C1 segment of cervical spinal cord (tissue), 14 donors: ENCODE measurements around the gene SUPT3H.

Source experiments
- DNase-seq, 14 donors: peaks; one replicate each; lab custom pipeline; 2025; lab: John Stamatoyannopoulos, UW

SUPT3H gene

DNA sequence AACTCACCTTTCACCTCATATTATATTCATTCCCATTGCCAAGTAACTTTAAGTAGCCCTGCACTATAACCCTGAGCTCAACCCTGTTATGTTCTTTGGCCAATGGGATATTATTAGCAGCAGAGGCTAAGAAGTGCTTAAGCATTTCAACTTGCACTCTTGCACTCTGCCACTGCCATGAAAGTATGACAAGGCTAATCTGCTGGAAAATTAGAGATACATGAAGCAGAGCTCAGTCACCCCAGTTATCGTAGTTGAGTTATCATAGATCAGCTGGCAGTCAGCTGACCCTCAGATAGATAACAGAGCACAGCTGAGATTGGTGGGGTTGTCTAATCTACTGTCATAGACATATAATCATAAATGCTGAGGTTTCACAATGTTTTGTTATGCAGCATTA, 259.0 kb downstream of the SUPT3H start:
- no peak for DNase-seq

DNA sequence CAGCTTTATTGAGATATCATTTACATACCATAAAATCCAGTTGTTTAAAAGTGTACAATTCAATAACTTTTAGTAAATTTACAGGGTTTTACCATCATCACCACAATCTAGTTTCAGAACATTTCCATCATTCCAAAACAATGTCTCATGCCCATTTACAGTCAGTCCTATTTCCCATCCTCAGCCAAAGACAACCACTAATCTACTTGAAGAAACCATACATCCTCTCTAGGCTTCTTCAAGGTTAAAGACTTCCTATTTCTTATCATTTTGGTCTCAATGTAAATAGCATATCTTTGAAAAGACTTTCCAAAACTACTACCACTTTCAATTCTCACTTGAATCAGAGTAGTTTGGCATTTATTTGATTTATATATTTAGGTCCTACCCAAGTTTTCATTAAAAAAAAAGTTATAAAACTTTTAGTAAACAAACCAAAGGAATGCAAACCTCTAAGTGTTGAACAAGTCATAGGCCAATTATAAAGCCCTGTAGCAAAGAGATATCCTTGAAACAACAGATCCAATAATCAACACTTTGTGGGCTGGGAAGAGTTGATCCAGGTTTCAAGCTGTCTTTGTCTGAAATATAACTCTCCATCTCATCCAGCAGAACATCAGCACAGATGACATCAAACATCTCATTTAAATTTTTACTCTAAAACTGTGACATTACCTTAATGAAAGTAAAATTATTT, 260.9 kb downstream of the SUPT3H start:
- no peak for DNase-seq

DNA sequence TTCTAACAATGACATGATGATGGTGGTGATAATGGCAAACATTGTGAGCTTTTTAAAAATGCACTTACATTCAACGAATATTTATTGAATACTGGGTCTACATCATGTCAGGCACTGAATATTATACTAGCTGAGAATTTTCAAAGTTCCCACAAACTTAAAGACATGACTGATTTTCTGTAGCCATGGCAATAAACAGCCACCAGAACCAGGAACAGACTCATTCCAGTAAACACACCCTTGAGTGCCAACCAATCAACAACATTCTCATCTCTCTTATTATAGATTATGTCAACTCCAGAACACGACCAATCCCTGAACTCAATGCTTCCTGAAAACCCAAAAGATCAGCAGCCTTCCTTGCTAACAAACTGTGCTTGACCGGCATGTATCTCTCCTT, 262.0 kb downstream of the SUPT3H start:
- no peak for DNase-seq

DNA sequence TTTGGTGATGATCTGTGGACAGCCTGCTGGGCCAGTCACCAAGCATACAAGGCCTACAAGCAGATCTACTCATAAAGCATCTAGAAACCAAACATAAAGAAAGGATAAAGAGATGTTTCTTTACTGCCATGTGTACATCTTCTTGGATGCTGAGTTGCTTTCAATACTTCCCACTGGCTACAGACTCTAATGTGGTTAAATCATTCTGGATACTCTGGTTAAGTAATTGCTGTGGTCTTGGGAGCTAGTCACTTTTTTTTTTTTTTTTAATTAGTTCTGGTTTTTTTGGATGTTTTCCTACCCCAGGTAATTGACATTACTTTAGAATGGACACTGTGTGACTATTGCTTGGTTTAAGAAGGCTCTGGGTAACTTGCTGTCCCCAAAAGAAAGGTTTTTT, 265.0 kb downstream of the SUPT3H start:
- no peak for DNase-seq

DNA sequence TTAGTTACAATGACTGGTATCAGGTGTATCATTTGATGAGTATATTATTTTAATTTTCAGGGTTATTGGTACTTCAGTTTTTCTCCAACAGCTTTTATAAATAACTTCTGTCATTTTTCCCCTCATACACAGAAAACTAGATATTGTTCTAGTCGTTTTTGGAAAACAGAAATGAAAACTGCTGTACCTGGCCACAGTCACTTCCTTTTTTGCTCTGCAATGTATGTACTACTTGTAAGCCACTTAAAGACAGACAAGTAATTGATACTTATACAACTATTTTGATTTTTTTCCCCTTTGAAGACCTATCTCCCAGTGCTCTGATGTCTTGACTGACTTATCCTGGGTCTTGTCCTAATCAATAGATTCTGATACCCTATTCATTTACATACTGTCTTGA, 268.2 kb downstream of the SUPT3H start:
- DNase-seq, result no peak

DNA sequence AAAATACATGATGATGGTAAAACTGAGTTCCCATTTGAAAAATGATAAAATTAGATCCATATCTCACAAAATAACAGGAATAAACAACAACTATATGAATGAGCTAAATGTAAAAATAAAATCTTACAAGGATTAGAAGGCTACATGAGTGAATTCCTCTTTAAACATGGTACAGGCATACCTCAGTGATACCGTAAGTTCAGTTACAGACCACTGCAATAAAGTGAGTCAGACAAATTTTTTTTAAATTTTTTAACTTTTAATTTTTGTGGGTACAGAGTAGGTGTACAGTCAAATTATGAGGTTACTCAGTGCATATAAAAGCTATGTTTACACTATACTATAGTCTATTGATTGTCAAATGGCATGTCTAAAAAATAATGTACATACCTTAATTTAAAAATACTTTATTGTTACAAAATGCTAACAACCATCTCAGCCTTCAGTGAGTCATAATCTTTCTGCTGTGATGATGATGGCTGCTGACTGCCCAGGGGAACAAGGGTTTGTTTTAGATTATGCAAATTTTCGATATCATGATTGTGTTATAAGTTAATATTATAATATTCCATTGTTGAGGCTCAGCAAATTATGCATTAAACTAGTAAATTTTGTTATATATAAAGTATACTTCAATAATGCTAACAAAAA, 272.4 kb downstream of the SUPT3H start:
- DNase-seq, result no peak

DNA sequence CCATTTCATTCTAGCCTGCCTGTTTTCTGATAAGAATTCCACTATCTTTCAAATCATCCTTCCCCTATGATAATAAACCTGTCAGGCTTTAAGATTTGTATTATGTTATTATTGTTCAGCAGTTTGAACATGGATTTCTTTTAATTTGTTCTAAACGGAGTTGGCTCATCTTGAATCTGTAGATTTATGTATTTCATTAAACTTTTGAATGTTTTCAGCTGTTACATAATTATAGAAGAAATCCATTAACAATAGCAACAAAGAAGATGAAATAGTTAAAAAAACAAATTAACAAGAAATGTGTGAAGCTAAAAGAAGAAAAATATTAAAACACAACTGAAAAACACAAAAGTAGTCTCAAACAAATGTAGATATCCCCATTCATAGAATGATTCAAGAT, 273.3 kb downstream of the SUPT3H start:
- DNase-seq, result no peak

DNA sequence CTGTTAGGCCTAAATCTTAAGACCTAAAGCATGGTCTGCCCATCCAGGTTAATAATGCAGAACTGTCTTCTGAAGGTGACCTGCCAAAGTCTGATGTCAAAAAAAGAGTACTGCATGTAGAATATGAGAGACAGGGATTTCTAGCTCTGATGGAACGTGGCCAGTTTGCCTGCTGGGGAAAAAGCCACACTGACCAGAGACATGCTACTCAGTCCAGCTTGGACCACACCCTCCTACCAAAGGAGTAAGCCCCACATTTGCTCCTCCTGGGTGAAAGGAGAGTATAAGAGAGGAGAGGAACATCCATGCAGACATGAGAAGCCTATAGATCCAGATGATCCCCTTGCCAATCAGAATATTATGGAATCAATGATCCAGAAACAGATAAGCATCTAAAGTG, 279.5 kb downstream of the SUPT3H start:
- DNase-seq, result no peak

DNA sequence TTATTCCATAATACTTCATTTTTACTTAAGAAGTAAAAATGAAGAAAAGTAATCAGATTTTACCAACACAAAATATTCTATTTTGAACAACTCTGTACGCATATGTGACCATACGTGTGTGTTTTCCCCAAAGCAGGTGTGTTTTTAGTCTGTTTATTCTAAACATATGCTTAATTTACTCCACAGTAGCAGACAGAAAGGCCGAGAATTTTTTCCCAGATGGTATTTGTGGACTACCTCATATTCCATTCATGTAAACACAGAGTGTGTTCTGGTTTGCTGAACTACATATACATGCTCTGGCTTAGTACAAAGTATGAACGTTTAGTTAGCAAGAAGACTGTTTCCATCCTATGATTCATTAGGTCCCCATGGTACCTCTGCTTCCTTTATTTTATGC, 282.9 kb downstream of the SUPT3H start:
- no peak for DNase-seq

DNA sequence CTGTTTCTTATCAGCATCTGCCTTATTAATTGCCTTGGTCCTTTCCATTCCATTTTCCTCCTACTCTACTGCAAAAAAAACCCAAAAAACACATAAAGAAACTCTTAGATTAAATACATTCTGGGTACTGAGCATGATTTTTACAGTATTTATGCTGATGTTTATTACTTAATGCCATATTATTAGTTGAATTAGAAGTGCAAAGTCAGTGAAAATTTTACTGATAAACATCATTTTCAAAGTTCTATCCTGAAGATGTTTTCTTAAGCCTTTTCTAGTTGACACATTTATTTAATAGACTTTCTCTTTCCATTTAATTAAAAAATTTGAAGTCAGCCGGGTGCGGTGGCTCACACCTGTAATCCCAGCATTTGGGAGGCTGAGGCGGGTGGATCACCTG, 285.6 kb downstream of the SUPT3H start:
- DNase-seq, result no peak

DNA sequence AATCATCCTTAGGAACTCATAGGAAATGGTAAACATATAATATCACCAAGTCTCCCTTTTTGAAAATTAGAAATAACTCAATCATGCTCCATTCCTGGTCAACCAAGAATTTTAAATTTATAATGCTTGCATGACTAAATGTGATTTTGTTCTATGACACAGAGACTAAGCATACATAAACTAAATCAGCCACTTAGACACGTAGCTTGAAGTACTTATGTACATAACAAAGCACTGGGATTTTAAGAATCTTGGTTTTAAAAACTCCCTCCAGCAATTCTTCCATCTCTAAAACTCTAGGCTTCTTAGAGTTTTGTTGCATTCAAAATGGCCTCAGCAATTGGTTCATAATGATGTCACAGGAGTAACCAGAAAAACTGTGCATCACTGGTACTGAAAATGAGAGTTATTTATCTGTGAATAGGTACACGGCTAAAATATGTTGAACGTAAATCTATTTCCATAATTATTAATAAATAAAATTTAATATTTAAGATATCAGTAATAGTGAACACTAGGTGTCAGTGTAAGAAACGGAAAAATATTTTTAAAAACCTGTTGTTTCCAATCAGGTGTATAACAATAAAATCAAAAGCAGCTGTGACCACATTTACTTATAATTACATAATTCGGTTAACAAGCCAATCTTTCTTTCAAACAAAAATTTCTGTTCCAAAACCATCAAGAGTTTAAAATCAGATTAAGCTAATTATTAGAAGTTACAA, 291.2 kb downstream of the SUPT3H start:
- DNase-seq, result no peak

DNA sequence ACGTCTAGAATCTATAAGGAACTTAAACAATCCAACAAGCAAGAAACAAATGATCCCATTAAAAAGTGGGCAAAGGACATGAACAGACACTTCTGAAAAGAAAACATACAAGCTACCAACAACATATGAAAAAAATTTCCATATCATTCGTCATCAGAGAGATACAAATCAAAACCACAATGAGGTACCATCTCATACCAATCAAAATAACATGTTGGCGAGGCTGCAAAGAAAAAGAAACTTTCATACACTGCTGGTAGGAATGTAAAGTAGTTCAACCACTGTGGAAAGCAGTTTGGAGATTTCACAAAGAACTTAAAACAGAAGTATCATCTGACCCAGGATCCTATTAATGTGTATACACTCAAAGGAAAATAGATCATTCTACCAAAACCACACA, 293.5 kb downstream of the SUPT3H start:
- no peak for DNase-seq

DNA sequence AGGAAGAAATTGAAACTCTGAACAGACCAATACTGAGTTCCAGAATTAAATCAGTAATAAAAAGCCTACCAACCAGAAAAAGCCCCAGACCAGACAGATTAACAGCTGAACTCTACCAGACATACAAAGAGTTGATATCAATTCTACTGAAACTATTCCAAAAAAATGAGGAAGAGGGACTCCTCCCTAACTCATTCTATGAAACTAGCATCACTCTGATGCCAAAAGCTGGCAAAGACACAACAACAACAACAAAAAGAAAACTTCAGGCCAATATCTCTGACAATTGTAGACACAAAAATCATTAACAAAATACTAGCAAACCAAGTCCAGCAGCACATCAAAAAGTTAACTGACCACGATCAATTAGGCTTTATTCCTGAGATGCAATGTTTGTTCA, 295.6 kb downstream of the SUPT3H start:
- DNase-seq, result no peak

DNA sequence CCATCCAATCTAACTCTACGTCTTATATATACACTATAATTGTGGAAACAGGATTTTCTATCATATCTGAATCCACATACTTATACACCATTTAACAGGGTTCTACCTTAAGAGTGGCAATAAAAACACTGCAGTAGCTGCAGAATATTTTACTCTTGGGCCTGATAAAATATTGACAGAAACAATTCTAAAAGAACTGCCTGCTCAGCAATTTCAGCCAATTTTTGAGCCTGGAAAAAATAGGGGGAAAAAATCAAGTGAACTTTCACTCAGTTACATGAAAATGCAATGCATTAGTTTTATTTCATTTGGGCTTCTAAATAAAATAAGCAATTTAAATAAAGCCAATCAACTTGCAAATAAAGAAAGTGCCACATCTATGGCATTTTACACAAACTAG, 296.1 kb downstream of the SUPT3H start:
- DNase-seq, result no peak

DNA sequence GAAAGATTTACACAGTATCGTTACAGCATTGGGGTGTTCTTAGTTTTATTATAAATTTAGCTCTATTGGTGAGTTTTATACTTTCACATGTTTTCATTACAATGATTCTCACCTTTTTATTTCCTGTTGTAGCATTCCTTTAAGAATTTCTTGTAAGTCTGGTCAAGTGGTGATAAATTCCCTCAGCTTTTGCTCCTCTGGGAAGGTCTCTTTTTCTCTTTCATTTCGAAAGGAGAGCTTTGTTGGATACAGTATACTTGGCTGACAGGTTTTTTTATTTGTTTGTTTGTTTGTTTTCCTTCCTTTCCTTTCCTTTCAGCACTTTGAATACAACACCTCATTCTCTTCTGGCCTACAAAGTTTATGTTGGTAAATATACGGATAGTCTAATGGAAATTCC, 299.3 kb downstream of the SUPT3H start:
- DNase-seq, result no peak

DNA sequence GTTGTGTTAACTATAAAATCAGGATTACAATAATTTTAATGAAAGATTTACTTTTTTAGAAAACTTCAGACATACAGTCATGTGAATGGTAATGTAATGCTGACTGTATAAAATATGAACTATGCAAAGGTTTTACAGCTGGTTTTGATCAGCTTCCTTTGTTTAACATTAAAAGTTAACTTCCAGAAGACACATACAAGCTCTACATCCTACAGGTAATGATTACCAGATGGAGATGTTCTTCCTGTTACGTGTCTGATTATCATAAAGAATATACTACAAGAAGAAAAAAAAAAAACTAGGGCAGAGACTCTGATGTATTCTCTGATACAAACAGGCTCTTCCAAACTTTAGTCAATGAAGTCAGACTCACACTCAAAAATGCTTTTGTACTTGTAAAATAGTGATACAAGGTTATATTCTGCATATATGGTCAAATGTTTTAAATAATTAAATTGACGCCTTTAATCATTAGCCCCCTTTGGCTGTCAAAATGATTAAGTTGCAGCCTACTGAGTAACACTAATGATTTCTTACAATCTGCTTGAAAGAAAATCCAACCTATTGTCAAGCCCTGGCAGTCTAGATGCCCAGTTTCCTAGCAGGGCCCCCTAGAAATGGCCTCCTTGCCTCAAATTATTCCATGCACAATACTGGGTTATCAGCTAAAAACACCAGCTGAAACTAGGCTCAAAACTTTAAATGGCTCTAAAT, 301.4 kb downstream of the SUPT3H start:
- no peak for DNase-seq

DNA sequence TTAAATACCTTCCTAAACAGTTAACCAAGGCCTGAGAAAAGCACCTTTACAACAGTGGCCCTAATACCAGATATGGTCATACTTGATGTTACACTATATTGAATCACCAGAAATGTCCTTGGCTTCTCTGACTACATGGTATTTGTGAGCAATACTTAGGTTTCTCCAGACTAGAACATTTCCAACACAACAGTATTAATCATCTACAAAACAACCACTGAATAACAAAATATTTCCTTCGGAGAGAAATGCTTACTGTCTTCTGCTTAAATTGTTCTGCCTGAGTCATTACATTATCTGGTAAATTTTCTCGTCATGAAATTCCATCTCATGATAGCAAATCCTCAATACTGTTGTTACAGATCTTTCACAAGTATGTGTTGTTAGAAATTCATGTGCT, 302.5 kb downstream of the SUPT3H start:
- DNase-seq, result no peak

DNA sequence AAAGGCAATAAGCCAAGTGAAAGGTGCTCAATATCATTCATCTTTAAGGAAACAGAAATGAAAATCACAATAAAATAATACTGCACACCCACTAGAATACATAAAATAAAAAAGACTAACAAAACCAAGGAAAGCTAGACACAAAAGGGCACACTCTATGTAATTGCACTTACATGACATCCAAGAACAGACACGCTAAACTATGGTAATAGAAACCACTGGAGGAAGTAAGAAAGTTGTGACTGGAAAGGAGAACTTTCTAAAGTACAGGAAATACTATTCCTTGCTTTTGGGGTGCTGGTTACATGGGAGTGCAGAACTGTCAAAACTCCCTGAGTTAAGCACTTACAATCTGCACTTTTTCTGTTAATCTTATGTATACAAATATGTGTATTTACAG, 303.3 kb downstream of the SUPT3H start:
- DNase-seq, result no peak

DNA sequence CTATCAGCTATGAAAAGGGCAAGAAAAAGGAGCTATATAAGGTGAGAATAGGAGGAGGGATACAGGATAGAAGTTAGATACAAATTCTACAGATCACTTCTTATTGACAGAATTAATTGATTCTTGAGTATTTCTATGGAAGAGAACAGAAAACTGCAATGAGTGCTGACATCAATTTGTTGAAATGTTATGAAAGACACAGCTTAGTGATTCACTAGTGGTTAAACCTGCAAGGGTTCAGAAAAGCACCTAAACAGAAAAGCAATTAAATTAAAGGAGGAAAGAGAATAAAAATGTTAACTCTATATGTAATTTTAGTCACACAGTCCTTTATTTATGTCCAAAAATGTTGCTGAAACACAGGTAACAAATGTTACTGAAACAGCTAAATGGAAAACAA, 304.0 kb downstream of the SUPT3H start:
- no peak for DNase-seq

DNA sequence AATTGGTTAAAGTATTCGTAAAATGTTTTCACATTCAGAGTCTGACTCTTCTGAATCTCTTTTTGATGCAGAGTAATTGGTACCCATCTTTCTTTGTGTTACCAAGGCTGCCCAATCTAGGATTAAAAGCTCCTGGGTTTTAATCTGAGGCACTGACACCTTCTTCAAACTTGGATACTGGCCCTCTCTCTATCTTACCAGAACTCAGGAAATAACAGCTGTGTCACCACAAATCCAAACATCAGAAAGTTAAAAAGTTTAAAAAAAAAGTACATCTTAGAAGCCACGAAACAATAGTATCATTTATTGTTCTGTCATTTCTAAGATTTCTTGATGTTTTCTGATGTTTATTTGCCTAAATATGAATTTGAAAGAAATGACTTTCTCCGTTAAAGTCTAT, 305.1 kb downstream of the SUPT3H start:
- DNase-seq, result no peak

DNA sequence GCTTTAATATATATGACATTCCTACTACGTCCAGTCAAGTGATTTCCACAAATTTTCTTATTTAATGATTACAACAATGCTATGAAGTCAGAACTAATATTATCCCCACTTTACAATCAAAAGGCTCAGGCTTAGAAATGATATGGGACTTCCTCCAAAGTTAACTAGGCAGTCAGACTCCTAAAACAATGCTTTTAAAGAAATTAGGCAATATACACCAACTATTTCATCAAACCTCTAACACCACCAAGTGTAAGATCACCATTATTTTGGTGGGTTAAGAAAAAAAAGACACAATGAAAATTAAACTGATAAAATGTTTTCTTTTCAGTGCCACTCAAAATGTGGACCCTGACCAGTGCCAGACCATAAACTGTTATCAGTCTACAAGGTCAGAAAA, 305.7 kb downstream of the SUPT3H start:
- DNase-seq, result no peak

DNA sequence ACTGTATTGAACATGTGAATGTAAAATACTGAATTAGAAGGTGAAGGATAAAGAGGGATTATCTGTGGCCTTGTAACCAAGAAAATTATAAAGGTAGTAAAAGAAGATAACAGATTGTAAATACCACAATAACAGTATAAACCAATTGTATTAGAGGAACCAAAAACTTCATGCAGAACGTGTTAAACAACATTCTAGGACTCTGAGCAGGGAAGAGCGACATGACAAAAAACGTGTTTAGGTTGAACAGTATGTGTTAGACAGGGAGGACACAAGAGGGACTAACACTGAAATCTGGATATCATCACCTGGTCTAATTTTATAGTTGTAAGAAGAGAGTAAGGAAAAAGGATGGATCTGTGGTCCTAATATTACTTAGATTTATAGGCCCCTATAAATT, 308.6 kb downstream of the SUPT3H start:
- DNase-seq, result no peak
